ENCODE measurements around the gene MRLN. TPM values are rescaled to one million over a fixed set of nuclear protein-coding genes. Genes with fewer than 3 reads are reported as not detected.
"Not testable (repeated sequence)": the region's sequence is repeated elsewhere in the genome, so short reads cannot be mapped to it uniquely, and the experiment has no call there.

MRLN gene
- total RNA-seq, 1 donor from 2014 or later = not detected

DNA sequence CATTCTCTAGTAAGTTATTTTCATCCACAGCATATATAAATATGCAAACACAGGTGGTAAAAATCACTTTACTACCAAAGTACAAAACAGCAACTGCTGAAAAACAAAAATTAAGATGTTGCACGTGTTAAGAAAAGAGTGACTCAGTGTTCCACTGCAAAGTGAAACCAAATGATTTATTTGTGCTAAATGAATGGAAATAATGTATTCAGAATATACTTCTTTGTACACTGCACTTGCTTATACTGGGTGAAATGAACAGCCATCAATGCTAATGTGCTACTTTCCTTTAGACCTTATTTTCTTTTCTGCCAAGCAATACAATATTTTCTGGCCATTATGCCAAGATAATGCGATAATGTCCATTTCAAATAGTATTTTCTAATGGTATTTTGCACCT is 38.3 kb upstream of the MRLN start:
- no peak for DNase-seq (ENCODE audit: extremely low spot score in 2 of 2)
- H3K27ac ChIP-seq = no peak overlapping the region
- TF ChIP-seq POLR2A (IDR thresholded peaks at IDR 0.05) (no peak), CTCF (IDR thresholded peaks at IDR 0.05) (no peak), POLR2AphosphoS5 (IDR thresholded peaks at IDR 0.05; ENCODE audit: insufficient read depth in 1 of 2, low read depth in 1 of 2) (no peak)
- no peaks in the 10 kb centered on the region for H3K9me3 ChIP-seq
- intact Hi-C loops (cut with DNase I) = no loop called here
- H3K36me3 ChIP-seq = peaks cover 0 to 36% of the 10 kb centered on the region in 2 donors
- H3K4me1 ChIP-seq = peaks cover 14% of the 10 kb centered on the region
- no peak overlapping the region for H3K4me3 ChIP-seq
- no peaks in the 10 kb centered on the region for H3K27me3 ChIP-seq

GRCh38 chr10:59790080-59790479 is 36.8 kb upstream of the MRLN start:
- H3K4me1 ChIP-seq = peaks cover 14% of the 10 kb centered on the region
- H3K27me3 ChIP-seq; intact Hi-C loops (cut with DNase I); DNase-seq (ENCODE audit: extremely low spot score in 2 of 2); H3K9me3 ChIP-seq; H3K4me3 ChIP-seq: not testable (repeated sequence)
- peak overlapping the region; percentile 36 for H3K27ac ChIP-seq
- peaks cover 0 to 36% of the 10 kb centered on the region in 2 donors for H3K36me3 ChIP-seq

DNA sequence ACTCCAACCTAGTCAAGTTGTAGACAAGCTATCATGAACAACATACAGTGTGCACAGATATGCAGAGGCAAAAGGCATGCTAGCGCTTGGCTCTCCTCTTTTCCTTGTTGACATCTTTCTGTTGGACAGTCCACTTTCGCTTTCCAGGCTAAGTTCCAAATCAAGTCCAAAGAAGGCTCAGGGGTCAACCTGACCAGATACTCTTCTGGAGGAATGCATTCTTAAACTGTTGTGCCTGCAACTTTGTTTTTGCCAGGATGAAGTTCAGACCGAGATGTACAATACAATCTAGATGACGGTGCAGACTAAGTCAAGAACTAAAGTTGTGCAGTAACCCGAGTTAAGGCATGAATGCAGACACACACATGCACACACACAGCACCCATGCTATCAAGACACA is 35.7 kb upstream of the MRLN start:
- H3K27me3 ChIP-seq; H3K4me3 ChIP-seq; intact Hi-C loops (cut with DNase I); H3K9me3 ChIP-seq; DNase-seq (ENCODE audit: extremely low spot score in 2 of 2): not testable (repeated sequence)
- peak overlapping the region; percentile 57 for H3K27ac ChIP-seq
- peaks cover 14% of the 10 kb centered on the region for H3K4me1 ChIP-seq
- H3K36me3 ChIP-seq = peaks cover 0 to 30% of the 10 kb centered on the region in 2 donors

DNA sequence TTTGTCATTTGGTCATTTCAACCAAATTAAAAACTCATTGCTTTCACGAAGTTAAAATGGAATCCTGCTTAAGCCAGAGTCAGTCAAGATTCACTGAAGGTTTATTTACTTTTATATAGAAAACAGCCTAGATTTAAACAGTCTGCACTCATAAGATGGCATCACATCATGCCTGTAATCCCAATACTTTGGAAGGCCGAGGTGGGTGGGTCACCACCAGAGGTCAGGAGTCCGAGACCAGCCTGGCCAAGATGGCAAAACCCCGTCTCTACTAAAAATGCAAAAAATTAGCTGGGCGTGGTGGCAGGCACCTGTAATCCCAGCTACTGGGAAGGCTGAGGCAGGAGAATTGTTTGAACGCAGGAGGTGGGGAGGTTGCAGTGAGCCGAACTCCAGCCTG is 33.8 kb upstream of the MRLN start:
- H3K27ac ChIP-seq = peak overlapping the region; percentile 33
- DNase-seq (ENCODE audit: extremely low spot score in 2 of 2); H3K9me3 ChIP-seq; H3K4me3 ChIP-seq; intact Hi-C loops (cut with DNase I); H3K27me3 ChIP-seq: not testable (repeated sequence)
- H3K4me1 ChIP-seq = peaks cover 14% of the 10 kb centered on the region
- H3K36me3 ChIP-seq = peaks cover 0 to 13% of the 10 kb centered on the region in 2 donors

DNA sequence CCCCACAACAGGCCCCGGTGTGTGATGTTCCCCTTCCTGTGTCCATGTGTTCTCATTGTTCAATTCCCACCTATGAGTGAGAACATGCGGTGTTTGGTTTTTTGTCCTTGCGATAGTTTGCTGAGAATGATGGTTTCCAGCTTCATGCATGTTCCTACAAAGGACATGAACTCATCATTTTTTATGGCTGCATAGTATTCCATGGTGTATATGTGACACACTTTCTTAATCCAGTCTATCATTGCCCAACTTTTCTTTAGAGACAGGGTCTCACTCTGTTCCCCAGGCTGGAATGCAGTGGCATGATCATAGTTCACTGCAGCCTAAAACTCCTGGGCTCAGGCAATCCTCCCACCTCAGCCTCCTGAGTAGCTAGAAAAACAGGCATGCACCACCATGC is 32.2 kb upstream of the MRLN start:
- H3K4me3 ChIP-seq; H3K27me3 ChIP-seq; intact Hi-C loops (cut with DNase I); H3K9me3 ChIP-seq; H3K27ac ChIP-seq; H3K36me3 ChIP-seq; DNase-seq (ENCODE audit: extremely low spot score in 2 of 2): not testable (repeated sequence)
- peaks cover 13% of the 10 kb centered on the region for H3K4me1 ChIP-seq

DNA sequence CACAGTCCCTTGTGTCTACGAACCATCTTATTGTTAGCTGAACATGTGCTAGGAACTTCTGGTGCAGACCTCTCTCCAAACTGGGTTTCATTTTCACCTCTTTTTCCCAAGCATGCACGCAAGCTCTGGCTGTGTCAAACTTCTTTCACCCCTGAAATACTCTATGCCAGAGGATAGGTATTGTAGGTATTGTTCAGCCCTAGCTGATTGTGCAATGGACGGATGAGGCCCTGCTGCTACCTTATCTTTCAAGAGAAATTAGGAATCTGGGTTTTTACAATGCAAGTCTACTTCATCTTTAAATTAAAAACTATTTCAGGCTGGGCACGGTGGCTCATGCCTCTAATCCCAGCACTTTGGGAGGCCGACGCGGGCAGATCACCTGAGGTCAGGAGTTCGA is 28.3 kb upstream of the MRLN start:
- H3K4me1 ChIP-seq = no peaks in the 10 kb centered on the region
- no peaks in the 10 kb centered on the region for H3K27me3 ChIP-seq
- TF ChIP-seq POLR2AphosphoS5 (IDR thresholded peaks at IDR 0.05; ENCODE audit: insufficient read depth in 1 of 2, low read depth in 1 of 2) (no peak), POLR2A (IDR thresholded peaks at IDR 0.05) (no peak), CTCF (IDR thresholded peaks at IDR 0.05) (no peak)
- H3K9me3 ChIP-seq = no peaks in the 10 kb centered on the region
- H3K27ac ChIP-seq = no peak overlapping the region
- H3K4me3 ChIP-seq = no peak overlapping the region
- no peaks in the 10 kb centered on the region for H3K36me3 ChIP-seq
- intact Hi-C loops (cut with DNase I) = no loop called here
- DNase-seq (ENCODE audit: extremely low spot score in 2 of 2) = no peak

GRCh38 chr10:59779756-59780533 is 26.7 kb upstream of the MRLN start:
- intact Hi-C loops (cut with DNase I) = no loop called here
- no peak overlapping the region for H3K4me3 ChIP-seq
- TF ChIP-seq POLR2AphosphoS5 (IDR thresholded peaks at IDR 0.05; ENCODE audit: insufficient read depth in 1 of 2, low read depth in 1 of 2) = no peak
- TF ChIP-seq POLR2A (IDR thresholded peaks at IDR 0.05) = no peak

More at GRCh38 chr10:59779756-59780533, 26.7 kb upstream of the MRLN start:
- Histone ChIP-seq H3K36me3 (no peaks in the 10 kb centered on the region), H3K27me3 (no peaks in the 10 kb centered on the region), H3K9me3 (no peaks in the 10 kb centered on the region), H3K4me1 (no peaks in the 10 kb centered on the region), H3K27ac (no peak overlapping the region)
- no peak for DNase-seq (ENCODE audit: extremely low spot score in 2 of 2)
